ENCODE results near the gene BABAM1.
A peak's percentile ranks its signal among the peaks of the same experiment; 100 is the strongest.

The BABAM1 gene

DNA sequence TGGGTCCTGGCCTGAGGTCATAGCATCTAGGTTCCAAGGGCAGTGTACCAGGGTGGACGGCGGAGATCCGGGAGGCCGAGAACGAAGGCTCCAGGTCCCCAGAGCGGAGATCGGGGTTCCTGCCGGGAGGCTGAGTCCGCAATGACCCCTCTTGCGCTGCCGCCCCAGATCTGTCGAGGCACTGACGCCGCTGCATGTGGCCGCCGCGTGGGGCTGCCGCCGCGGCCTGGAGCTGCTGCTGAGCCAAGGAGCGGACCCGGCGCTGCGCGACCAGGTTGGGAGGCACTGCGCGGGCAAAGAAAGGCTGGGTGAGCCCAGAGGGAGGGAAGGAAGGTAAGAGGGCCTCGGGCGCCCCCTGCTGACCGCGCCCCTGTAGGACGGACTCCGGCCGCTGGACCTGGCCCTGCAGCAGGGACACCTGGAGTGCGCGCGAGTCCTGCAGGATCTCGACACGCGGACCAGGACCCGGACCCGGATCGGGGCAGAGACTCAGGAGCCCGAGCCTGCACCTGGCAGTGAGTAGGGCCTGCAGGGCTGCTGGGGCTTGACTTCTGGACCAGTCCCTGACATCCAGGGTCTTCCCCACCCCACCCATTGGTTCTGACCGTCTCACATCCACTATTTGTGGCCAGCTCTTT is 15.4 kb downstream of the BABAM1 start:
- TF ChIP-seq, protein P1, sequence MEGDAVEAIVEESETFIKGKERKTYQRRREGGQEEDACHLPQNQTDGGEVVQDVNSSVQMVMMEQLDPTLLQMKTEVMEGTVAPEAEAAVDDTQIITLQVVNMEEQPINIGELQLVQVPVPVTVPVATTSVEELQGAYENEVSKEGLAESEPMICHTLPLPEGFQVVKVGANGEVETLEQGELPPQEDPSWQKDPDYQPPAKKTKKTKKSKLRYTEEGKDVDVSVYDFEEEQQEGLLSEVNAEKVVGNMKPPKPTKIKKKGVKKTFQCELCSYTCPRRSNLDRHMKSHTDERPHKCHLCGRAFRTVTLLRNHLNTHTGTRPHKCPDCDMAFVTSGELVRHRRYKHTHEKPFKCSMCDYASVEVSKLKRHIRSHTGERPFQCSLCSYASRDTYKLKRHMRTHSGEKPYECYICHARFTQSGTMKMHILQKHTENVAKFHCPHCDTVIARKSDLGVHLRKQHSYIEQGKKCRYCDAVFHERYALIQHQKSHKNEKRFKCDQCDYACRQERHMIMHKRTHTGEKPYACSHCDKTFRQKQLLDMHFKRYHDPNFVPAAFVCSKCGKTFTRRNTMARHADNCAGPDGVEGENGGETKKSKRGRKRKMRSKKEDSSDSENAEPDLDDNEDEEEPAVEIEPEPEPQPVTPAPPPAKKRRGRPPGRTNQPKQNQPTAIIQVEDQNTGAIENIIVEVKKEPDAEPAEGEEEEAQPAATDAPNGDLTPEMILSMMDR (IDR thresholded peaks at IDR 0.05; ENCODE audit: borderline replicate concordance, control extremely low read depth, extremely low read depth, insufficient read depth, missing control alignments): peak; percentile 92
- DNase-seq (ENCODE audit: low spot score): peak; percentile 93
- in situ Hi-C loops (cut with MboI; ENCODE audit: low sequenced_read_pairs, unreplicated experiment): loop anchor here (10.0 kb wide), 1 partner anchor 218 kb away; no protein-coding TSS in a partner anchor

GRCh38 chr19:17283504-17283996 is 16.3 kb downstream of the BABAM1 start:
- in situ Hi-C loops (cut with MboI; ENCODE audit: low sequenced_read_pairs, unreplicated experiment): loop anchor here (10.0 kb wide), 1 partner anchor 219 kb away; no protein-coding TSS in a partner anchor
- TF ChIP-seq, protein P1 (IDR thresholded peaks at IDR 0.05; ENCODE audit: borderline replicate concordance, control extremely low read depth, extremely low read depth, insufficient read depth, missing control alignments): no peak
- DNase-seq (ENCODE audit: low spot score): no peak

- in situ Hi-C loops (cut with MboI; ENCODE audit: low sequenced_read_pairs, unreplicated experiment): loop anchor here (10.0 kb wide), 1 partner anchor 221 kb away; no protein-coding TSS in a partner anchor
- no peak for DNase-seq (ENCODE audit: low spot score)
- TF ChIP-seq, protein P1 (IDR thresholded peaks at IDR 0.05; ENCODE audit: borderline replicate concordance, control extremely low read depth, extremely low read depth, insufficient read depth, missing control alignments): no peak
Measured at GRCh38 chr19:17285415-17286135, 18.3 kb downstream of the BABAM1 start.

DNA sequence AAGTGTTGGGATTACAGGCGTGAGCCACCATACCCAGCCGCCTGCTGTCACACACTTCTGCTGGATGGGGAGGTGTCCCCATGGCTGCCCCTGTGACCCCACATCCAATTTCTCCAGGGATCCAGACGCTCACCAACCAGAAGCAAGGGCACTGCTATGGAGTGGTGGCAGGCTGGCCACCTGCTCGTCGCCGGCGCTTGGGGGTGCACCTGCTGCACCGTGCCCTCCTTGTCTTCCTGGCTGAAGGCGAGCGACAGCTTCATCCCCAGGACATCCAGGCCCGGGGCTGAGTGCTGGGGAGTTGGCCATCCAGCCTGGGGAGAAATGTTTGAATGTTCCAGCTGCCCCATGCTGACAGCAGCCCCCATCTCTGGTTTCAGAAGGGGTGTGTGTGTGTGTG is 19.0 kb downstream of the BABAM1 start:
- TF ChIP-seq, protein P1 (IDR thresholded peaks at IDR 0.05; ENCODE audit: borderline replicate concordance, control extremely low read depth, extremely low read depth, insufficient read depth, missing control alignments): no peak
- in situ Hi-C loops (cut with MboI; ENCODE audit: low sequenced_read_pairs, unreplicated experiment): loop anchor here (10.0 kb wide), 1 partner anchor 221 kb away; no protein-coding TSS in a partner anchor
- DNase-seq (ENCODE audit: low spot score): no peak

DNA sequence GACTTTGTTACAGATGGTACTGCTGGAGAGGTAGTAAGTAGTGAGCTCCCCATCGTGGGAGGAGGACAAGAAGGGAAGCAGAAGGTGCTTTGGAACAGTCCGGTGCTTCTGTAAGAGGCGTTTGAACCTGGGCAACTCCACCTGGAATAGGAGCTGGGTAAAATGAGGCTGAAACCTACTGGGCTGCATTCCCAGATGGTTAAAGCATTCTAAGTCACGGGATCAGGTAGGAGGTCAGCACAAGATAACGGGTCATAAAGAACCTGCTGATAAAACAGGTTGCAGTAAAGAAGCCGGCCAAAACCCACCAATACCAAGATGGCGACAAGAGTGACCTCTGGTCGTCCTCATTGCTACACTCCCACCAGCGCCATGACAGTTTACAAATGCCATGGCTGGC is 19.5 kb downstream of the BABAM1 start:
- in situ Hi-C loops (cut with MboI; ENCODE audit: low sequenced_read_pairs, unreplicated experiment): loop anchor here (10.0 kb wide), 1 partner anchor 222 kb away; no protein-coding TSS in a partner anchor
- TF ChIP-seq, protein P1 (IDR thresholded peaks at IDR 0.05; ENCODE audit: borderline replicate concordance, control extremely low read depth, extremely low read depth, insufficient read depth, missing control alignments): no peak
- no peak for DNase-seq (ENCODE audit: low spot score)

DNA sequence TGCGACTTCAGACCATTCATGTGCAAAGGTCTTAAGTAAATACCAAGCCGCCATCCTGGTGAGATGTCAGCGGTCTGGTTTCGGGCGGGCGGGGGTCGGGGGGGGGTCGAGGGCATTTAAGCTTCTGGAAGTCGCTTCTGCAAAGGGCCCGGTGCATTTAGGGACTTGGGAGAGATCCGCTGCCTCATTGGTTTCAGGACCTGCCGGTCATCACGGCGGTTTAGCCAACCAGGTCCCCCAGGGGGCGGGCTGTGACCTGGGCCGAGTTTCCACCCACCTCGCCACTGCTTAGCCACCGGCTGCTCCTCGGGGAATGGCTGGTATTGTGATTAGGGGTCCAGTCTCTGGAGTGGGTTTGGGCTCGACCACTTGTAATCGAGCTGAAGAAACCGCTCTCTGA is 22.2 kb downstream of the BABAM1 start:
- TF ChIP-seq, protein P1 (IDR thresholded peaks at IDR 0.05; ENCODE audit: borderline replicate concordance, control extremely low read depth, extremely low read depth, insufficient read depth, missing control alignments): no peak
- peak; percentile 86 for DNase-seq (ENCODE audit: low spot score)
- in situ Hi-C loops (cut with MboI; ENCODE audit: low sequenced_read_pairs, unreplicated experiment): loop anchor here (10.0 kb wide), 1 partner anchor 225 kb away; no protein-coding TSS in a partner anchor
